GM19099 (cell line): ENCODE results near the gene VPS37C.

Source experiments
- POLR2A ChIP-seq: IDR thresholded peaks from 3 replicates; pipeline ENCODE4 v1.6.1; 2011; ENCODE audit warnings: low read depth; ENCODE audit not compliant: insufficient read length; ENCODE audit errors: extremely low read depth

The VPS37C gene

GRCh38 chr11:61176446-61176845, 15.2 kb upstream of the VPS37C start:
- no peak for TF ChIP-seq POLR2A

- no peak for TF ChIP-seq POLR2A
These were observed 13.7 kb upstream of the VPS37C start for GRCh38 chr11:61174949-61175348.

GRCh38 chr11:61174273-61174672, 13.0 kb upstream of the VPS37C start:
- TF ChIP-seq POLR2A: no peak

- no peak for TF ChIP-seq POLR2A
These were observed 12.2 kb upstream of the VPS37C start for GRCh38 chr11:61173456-61173855.

- no peak for TF ChIP-seq POLR2A
These were observed 11.7 kb upstream of the VPS37C start for GRCh38 chr11:61172888-61173287.

GRCh38 chr11:61172356-61172755, 11.1 kb upstream of the VPS37C start:
- TF ChIP-seq POLR2A: no peak

GRCh38 chr11:61171907-61172306, 10.7 kb upstream of the VPS37C start:
- TF ChIP-seq POLR2A: no peak

- no peak for TF ChIP-seq POLR2A
These were observed 9.3 kb upstream of the VPS37C start for GRCh38 chr11:61170566-61170965.

GRCh38 chr11:61168800-61169199, 7.6 kb upstream of the VPS37C start:
- TF ChIP-seq POLR2A: no peak

GRCh38 chr11:61168042-61168688, 6.9 kb upstream of the VPS37C start:
- TF ChIP-seq POLR2A: no peak

GRCh38 chr11:61164606-61165424, 3.6 kb upstream of the VPS37C start:
- no peak for TF ChIP-seq POLR2A

GRCh38 chr11:61163714-61164605, 2.7 kb upstream of the VPS37C start:
- no peak for TF ChIP-seq POLR2A

- no peak for TF ChIP-seq POLR2A
These were observed 1.8 kb upstream of the VPS37C start for GRCh38 chr11:61163021-61163420.

GRCh38 chr11:61162092-61162941, 1.1 kb upstream of the VPS37C start:
- no peak for TF ChIP-seq POLR2A
